ENCODE data around the gene TAS1R3.

The TAS1R3 gene

DNA sequence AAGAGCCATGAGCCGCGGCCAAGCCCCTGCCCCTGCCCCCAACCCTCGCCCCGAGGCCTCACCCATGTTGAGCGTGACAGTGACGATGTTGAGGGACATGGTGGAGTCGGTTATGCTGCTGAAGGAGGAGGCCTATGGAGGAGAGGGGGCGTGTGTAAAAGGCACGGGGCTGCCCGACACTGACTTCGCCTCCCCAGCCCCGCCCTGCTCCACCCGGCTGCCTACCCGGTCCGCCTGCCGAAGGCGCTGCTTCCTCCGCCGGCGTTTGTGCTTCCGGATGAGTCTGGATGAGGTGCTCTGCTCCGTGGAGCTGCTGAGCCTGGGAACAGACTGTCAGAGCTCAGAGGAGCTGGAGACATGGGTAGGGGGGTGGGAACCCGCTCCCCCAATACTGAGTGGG, 9.1 kb downstream of the TAS1R3 start:
- no peak for DNase-seq (ENCODE audit: low spot score)

DNA sequence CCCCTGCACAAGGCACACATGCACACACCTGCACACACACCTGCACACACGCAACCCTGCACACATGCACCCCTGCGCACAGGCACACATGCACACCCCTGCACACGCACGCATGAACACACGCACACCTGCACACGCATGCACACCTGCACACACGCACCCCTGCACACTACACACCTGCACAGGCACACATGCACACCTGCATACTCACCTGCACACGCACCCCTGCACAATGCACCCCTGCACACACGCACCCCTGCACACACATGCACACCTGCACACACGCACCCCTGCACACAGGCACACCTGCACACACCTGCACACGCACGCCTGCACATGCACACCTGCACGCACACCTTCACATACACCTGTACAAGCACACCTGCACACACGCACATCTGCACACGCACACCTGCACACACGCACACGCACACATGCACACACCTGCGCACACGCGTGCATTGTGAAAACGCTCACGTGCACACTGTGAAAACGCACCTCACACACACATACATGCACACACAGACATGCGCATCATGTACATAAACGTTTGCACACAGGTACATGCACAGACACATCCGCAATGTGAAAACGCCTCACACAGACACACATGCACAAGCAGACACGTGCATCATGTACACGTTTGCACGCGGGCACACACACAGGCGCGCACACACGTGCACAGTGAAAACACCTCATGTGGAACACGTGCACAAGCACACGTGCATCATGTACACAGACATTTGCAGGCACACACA, 9.9 kb downstream of the TAS1R3 start:
- DNase-seq (ENCODE audit: low spot score) = no peak

GRCh38 chr1:1341549-1342021, 10.5 kb downstream of the TAS1R3 start:
- DNase-seq (ENCODE audit: low spot score) = no peak

- no peak for DNase-seq (ENCODE audit: low spot score)
These were observed 11.0 kb downstream of the TAS1R3 start for GRCh38 chr1:1342061-1342562.

GRCh38 chr1:1342584-1343115, 11.6 kb downstream of the TAS1R3 start:
- no peak for DNase-seq (ENCODE audit: low spot score)

DNA sequence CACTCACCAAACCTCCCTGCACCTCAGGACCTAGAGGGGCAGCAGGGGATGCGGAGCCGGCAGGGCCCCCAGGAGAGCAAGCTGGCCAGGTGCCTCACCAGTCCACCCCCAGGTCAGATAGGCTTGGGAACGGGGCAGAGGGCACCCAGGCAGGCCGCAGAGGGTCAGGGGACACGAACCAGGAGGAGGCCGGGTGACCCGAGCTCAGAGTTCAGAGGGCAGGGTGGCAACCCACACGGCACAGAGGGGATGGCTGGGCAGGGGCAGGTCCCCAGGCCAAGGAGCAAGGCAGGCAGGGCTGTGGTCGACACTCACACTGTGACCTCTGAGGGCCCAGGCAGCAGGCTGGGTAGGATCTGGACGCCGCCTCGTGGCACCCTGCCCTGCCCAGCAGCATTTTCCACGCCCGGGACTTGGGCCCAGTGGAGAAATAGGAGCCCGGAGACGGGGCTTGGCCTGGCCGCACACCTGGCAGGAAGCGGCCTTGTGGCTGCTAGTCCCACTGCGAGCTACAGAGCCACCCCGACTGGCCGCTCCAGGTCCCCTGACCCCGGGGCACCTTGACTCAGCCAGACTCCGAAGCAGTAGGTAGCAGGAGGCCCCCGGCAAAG, 12.8 kb downstream of the TAS1R3 start:
- DNase-seq (ENCODE audit: low spot score) = no peak

GRCh38 chr1:1344655-1345361, 13.7 kb downstream of the TAS1R3 start:
- DNase-seq (ENCODE audit: low spot score) = no peak

DNA sequence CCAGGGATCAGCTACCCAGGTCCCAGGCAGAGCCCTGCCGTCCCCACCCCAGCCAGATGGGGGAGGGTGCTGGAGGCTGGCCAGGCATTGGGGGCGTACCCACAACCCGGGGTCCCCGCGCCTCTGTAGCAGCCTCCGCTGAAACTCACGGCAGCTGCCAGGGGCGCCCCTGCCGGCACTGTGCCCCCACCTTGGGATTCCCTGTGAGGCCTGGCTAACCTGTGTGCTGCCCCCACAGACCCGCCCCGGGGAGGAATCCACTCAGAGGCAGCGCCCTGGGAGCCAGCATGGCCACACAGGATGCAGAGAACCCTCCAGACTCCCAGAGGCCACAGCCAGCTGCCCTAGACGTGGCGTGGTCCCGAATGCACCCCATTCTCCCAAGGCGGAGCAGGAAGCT, 14.3 kb downstream of the TAS1R3 start:
- DNase-seq (ENCODE audit: low spot score) = no peak

DNA sequence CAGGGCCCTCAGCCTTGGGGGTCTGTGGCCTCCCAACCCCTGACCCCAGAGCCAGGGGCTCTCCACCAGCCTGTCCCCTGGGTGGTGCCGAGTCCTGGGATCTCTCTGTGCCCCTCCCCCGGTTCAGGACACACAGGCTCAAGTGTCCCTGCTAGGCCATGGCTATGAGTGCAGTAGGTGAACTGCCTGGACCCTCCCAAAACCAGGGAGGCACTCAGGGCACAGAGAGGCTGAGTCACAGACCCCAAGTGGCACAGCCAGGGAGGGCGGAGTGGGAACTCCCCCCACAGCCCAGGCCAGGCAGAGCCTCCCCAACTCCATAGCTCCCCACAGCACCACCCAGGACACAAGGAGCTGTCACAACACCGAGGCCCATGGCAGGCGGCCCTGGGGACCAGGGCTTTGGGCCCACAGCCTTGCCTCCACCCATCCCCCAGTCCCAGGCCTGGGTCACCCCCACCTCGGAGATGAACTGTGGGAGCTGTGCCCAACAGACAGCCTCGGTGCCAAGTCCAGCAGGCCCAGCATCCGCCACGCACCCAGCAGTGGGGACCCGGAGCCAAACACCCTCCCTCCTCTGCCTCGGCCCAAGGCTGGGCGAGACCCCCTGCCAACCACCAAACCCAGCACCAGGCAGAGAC, 14.9 kb downstream of the TAS1R3 start:
- DNase-seq (ENCODE audit: low spot score) = no peak

- DNase-seq (ENCODE audit: low spot score) = no peak
These were observed 15.4 kb downstream of the TAS1R3 start for GRCh38 chr1:1346501-1346890.

GRCh38 chr1:1347026-1347595, 16.0 kb downstream of the TAS1R3 start:
- no peak for DNase-seq (ENCODE audit: low spot score)

- DNase-seq (ENCODE audit: low spot score) = no peak
These were observed 16.8 kb downstream of the TAS1R3 start for GRCh38 chr1:1347663-1348419.

DNA sequence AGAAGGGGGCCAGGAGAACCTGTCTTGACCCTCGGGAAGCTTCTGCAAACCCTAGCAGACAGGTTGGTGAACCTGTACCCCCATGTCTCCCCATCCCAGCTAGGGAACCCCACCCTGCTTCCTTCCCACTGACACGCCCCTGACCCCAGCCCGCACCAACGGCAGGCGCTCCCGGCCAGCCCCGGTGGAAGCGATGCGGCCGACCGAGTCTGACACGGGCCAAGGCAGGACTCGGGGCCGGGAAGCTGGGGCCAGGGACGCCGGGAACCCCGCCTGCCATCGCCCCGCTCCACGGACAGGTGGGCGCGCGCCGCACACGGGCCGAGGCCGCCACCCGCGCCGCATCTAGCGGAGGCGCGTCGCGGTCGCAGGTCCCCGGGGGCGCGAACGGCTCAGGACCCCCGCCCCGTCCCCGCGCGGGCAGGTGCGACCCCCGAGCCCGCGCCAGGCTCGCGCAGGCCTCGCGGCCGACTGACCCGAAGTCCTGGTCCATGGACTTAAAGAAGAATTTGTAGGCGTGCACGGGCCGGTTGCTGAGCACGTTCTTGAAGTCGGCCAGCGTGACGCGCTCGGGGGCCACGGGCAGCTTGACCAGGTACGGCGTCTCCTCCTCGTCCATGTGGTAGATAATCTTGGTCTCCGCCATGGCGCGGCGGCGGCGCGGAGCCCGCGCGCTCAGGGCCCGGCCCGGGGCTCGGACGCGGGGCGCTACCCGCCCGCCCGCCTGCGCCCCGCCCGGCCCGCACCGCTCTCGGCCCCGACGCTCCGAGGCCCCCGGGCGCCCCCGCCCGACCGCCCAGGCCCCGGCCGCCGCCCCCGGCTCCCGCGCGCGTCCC, 17.6 kb downstream of the TAS1R3 start:
- DNase-seq (ENCODE audit: low spot score) = no peak

DNA sequence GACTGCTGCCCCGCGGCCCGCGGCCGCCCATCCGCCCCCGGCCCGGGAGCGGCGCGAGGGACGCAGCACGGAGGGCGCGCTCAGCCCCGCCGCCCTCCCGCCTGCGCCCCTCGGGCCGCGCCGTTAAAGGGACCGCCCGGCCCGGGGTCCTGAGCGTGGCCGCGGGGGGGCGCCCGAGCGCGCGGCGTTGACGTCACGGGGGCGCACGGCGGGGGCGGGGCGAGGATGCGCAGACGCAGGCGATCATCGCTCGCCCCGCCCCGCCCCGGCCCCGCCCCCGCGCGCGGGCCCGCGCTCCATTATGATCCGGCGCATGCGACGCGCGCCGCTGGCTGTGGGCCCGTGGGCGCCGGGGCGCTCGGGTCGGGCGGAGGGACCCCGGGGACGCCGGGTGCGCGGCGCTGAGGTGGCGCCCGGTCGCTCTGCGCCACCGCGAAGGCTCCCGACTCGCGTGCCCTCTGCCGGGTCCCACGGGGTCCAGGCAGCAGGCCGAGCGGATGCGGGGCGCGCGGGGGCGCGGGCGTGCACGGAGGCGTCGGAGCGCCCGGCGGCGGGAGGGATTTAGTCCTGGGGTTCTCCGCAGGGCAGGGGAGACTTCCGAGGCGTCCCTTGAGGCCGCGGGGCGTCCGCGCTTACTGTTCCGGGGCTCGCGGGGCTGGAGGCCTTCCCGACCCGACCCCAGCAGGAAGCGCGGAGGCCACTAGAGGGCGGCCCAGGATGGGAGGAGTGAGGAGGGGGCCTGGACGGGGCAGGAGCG, 18.4 kb downstream of the TAS1R3 start, which contains the start of gene DVL1:
TSS of gene DVL1 (minus strand) at position 163 of the 757 bp plus-strand sequence. CDS start 353 bp downstream, outside the sequence.
- peak; percentile 50 for DNase-seq (ENCODE audit: low spot score)

GRCh38 chr1:1351511-1352427, 20.7 kb downstream of the TAS1R3 start:
- DNase-seq (ENCODE audit: low spot score) = no peak

- no peak for DNase-seq (ENCODE audit: low spot score)
These were observed 21.8 kb downstream of the TAS1R3 start for GRCh38 chr1:1352786-1353388.

DNA sequence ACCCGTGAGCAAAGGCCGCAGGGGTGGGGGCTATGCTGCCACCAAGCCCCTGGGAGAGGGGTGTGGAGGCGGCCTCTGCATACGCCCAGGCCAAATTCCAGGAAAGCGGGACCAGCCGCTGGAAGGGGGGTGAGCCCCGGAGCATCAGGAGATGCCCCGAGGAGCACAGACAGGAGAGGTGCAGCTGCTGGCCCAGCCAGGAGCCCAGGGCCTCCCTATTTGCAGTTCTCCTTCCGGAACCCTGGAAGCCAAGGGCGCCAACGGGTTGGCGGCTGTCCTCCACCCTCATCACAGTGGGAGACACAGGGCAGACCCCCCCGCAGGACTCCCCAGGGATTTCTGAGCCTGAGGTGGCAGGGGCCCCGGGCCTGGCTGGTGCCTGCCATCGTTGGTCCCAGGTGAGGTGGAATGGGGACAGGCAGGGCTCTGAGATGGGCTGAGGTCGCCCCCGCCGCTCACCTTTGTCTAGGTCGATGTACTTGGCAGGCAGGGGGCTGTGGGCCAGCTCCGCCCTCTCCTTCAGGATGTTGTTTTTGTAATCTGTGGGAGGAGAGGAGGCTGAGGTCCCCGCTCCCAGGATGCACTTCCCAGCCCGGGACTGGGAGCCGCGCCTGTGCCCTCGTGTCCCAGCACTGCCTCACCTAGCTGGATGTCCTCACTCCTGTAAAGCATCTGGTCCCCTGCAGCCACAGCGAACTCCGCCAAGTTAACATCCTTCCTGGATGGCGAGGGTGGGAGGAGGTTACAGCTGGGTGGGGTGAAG, 22.5 kb downstream of the TAS1R3 start:
- DNase-seq (ENCODE audit: low spot score) = no peak
